ENCODE data around the gene HS6ST3.

GRCh38 chr13:96848286-96848685, 758.4 kb downstream of the HS6ST3 start:
- TF ChIP-seq, protein P1, sequence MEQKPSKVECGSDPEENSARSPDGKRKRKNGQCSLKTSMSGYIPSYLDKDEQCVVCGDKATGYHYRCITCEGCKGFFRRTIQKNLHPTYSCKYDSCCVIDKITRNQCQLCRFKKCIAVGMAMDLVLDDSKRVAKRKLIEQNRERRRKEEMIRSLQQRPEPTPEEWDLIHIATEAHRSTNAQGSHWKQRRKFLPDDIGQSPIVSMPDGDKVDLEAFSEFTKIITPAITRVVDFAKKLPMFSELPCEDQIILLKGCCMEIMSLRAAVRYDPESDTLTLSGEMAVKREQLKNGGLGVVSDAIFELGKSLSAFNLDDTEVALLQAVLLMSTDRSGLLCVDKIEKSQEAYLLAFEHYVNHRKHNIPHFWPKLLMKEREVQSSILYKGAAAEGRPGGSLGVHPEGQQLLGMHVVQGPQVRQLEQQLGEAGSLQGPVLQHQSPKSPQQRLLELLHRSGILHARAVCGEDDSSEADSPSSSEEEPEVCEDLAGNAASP (IDR thresholded peaks at IDR 0.05): no peak
- TF ChIP-seq, protein P2, sequence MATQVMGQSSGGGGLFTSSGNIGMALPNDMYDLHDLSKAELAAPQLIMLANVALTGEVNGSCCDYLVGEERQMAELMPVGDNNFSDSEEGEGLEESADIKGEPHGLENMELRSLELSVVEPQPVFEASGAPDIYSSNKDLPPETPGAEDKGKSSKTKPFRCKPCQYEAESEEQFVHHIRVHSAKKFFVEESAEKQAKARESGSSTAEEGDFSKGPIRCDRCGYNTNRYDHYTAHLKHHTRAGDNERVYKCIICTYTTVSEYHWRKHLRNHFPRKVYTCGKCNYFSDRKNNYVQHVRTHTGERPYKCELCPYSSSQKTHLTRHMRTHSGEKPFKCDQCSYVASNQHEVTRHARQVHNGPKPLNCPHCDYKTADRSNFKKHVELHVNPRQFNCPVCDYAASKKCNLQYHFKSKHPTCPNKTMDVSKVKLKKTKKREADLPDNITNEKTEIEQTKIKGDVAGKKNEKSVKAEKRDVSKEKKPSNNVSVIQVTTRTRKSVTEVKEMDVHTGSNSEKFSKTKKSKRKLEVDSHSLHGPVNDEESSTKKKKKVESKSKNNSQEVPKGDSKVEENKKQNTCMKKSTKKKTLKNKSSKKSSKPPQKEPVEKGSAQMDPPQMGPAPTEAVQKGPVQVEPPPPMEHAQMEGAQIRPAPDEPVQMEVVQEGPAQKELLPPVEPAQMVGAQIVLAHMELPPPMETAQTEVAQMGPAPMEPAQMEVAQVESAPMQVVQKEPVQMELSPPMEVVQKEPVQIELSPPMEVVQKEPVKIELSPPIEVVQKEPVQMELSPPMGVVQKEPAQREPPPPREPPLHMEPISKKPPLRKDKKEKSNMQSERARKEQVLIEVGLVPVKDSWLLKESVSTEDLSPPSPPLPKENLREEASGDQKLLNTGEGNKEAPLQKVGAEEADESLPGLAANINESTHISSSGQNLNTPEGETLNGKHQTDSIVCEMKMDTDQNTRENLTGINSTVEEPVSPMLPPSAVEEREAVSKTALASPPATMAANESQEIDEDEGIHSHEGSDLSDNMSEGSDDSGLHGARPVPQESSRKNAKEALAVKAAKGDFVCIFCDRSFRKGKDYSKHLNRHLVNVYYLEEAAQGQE (IDR thresholded peaks at IDR 0.05; ENCODE audit: borderline replicate concordance): no peak
- TF ChIP-seq, protein P2 (CRISPR knock-in tag; IDR thresholded peaks at IDR 0.05; ENCODE audit: low read depth): no peak
- TF ChIP-seq KAT7 (CRISPR knock-in tag; IDR thresholded peaks at IDR 0.05; ENCODE audit: borderline replicate concordance): no peak
- TF ChIP-seq, protein P3, sequence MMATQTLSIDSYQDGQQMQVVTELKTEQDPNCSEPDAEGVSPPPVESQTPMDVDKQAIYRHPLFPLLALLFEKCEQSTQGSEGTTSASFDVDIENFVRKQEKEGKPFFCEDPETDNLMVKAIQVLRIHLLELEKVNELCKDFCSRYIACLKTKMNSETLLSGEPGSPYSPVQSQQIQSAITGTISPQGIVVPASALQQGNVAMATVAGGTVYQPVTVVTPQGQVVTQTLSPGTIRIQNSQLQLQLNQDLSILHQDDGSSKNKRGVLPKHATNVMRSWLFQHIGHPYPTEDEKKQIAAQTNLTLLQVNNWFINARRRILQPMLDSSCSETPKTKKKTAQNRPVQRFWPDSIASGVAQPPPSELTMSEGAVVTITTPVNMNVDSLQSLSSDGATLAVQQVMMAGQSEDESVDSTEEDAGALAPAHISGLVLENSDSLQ (IDR thresholded peaks at IDR 0.05): no peak
- TF ChIP-seq, protein P4, sequence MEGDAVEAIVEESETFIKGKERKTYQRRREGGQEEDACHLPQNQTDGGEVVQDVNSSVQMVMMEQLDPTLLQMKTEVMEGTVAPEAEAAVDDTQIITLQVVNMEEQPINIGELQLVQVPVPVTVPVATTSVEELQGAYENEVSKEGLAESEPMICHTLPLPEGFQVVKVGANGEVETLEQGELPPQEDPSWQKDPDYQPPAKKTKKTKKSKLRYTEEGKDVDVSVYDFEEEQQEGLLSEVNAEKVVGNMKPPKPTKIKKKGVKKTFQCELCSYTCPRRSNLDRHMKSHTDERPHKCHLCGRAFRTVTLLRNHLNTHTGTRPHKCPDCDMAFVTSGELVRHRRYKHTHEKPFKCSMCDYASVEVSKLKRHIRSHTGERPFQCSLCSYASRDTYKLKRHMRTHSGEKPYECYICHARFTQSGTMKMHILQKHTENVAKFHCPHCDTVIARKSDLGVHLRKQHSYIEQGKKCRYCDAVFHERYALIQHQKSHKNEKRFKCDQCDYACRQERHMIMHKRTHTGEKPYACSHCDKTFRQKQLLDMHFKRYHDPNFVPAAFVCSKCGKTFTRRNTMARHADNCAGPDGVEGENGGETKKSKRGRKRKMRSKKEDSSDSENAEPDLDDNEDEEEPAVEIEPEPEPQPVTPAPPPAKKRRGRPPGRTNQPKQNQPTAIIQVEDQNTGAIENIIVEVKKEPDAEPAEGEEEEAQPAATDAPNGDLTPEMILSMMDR (IDR thresholded peaks at IDR 0.05 in 2 of 3, conservative IDR thresholded peaks at IDR 0.05 in 1 of 3; ENCODE audit: insufficient read depth in 2 of 3, low read depth in 1 of 3, low read length in 3 of 3): no peak
- TF ChIP-seq SMAD2 (IDR thresholded peaks at IDR 0.05; ENCODE audit: low read depth, low read length): no peak
- no peak for TF ChIP-seq POLR2AphosphoS5 (IDR thresholded peaks at IDR 0.05; ENCODE audit: control insufficient read depth, insufficient read depth, low read depth, low read length)
- TF ChIP-seq NCOR1 (IDR thresholded peaks at IDR 0.05): no peak
- TF ChIP-seq ZNF197 (CRISPR knock-in tag; IDR thresholded peaks at IDR 0.05; ENCODE audit: low read depth): no peak
- TF ChIP-seq, protein P5, sequence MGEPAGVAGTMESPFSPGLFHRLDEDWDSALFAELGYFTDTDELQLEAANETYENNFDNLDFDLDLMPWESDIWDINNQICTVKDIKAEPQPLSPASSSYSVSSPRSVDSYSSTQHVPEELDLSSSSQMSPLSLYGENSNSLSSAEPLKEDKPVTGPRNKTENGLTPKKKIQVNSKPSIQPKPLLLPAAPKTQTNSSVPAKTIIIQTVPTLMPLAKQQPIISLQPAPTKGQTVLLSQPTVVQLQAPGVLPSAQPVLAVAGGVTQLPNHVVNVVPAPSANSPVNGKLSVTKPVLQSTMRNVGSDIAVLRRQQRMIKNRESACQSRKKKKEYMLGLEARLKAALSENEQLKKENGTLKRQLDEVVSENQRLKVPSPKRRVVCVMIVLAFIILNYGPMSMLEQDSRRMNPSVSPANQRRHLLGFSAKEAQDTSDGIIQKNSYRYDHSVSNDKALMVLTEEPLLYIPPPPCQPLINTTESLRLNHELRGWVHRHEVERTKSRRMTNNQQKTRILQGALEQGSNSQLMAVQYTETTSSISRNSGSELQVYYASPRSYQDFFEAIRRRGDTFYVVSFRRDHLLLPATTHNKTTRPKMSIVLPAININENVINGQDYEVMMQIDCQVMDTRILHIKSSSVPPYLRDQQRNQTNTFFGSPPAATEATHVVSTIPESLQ (CRISPR knock-in tag; IDR thresholded peaks at IDR 0.05): no peak
- TF ChIP-seq POLR2A (conservative IDR thresholded peaks at IDR 0.05): no peak
- no peak for TF ChIP-seq MYC (IDR thresholded peaks at IDR 0.05; ENCODE audit: low read depth, low read length)
- TF ChIP-seq MYC (CRISPR knock-in tag; IDR thresholded peaks at IDR 0.05; ENCODE audit: borderline replicate concordance, low read depth): no peak
- no peak for TF ChIP-seq HDAC6 (IDR thresholded peaks at IDR 0.05; ENCODE audit: low read depth, low read length)
